ENCODE data around the gene PROS1. TPM values are rescaled to one million over a fixed set of nuclear protein-coding genes. Genes with fewer than 3 reads are reported as not detected.
"Not testable (repeated sequence)": the region's sequence is repeated elsewhere in the genome, so short reads cannot be mapped to it uniquely, and the experiment has no call there.

The PROS1 gene
- total RNA-seq, 1 experiment from 2014 or later = 75.9 TPM

DNA sequence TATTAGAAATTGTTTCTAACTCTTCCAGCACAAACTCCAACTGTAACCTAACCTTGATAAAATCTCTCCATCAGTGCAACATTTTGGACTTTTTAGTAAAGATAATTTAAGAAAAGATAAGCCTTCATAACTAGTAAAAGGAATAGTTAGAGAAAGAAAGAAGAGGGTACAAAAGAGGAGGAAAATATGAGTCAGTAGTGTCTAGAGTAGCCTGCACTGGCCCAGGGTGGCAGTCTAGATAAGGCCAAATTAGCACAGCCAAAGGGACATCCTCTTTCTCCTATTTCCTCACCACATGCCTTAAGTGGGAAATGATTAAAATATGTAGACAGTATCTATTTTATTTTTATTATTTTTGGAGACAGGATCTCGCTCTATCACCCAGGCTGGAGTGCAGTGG, 3.7 kb downstream of the PROS1 start:
- DNase-seq (ENCODE audit: low read depth) = no peak

DNA sequence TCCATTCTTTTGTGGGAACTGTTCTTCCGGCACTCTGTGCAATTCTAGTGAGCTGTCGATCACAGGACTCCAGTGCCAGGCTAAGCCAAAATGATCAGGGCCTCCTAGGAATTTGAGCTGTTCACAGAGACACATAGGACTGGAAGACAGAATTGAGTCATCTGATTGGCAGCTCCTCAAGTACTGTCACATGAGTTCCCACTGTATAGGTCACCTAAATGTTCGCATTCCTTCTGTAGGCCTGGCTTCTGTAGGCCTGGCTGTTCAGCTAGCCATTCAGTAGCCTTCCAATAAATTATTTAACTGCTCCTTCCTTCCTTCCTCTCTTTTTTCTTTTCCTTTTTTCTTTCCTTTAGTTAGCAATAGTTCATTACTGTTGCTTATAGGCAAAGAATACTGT, 4.3 kb downstream of the PROS1 start:
- DNase-seq (ENCODE audit: low read depth) = peak; percentile 86

DNA sequence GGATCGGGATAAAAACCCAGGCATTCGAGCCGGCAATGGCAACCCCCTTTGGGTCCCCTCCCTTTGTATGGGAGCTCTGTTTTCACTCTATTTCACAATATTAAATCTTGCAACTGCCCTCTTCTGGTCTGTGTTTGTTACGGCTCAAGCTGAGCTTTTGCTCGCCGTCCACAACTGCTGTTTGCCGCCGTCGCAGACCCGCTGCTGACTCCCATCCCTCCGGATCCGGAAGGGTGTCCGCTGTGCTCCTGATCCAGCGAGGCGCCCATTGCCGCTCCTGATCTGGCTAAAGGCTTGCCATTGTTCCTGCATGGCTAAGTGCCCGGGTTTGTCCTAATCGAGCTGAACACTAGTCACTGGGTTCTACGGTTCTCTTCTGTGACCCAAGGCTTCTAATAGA, 8.6 kb downstream of the PROS1 start:
- DNase-seq (ENCODE audit: low read depth) = not testable (repeated sequence)

DNA sequence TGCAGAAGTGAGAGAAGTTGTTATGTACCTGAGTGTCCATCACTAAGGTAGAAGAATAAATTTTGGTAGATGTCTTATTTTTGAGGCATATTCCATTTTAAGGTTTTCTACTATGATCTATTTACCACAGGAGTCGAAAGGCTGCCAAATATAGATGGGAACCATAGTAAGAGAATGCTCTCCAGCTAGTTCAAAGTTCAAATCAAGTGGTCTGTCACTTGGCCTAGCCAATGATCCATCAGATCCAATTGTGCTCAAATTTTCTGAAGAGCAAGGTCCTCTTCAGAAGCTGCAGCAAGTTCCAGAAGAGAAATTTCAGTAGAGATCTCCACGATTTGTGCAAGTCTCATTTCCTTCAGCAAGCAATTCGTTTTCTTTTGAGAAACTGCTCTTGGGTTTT, 10.9 kb downstream of the PROS1 start:
- DNase-seq (ENCODE audit: low read depth) = no peak

DNA sequence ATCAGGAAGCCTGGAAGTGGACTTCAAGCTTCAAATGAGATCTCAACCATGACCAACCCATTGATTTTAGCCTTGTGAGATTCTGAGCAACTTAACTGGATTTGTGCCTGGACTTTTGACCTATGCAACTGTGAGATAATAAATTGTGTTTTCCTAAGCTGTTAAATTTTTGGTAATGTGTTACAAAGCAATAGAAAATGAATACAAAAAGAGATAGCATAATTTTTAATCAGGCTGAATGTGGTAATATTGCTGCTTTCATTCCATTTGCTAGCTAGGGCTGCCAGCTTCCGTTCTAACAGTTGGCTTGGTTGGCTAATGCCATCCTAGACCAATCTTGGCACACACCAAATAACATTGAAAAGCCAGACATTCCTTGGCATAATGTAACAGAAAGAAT, 12.2 kb downstream of the PROS1 start:
- peak; percentile 9 for DNase-seq (ENCODE audit: low read depth)

DNA sequence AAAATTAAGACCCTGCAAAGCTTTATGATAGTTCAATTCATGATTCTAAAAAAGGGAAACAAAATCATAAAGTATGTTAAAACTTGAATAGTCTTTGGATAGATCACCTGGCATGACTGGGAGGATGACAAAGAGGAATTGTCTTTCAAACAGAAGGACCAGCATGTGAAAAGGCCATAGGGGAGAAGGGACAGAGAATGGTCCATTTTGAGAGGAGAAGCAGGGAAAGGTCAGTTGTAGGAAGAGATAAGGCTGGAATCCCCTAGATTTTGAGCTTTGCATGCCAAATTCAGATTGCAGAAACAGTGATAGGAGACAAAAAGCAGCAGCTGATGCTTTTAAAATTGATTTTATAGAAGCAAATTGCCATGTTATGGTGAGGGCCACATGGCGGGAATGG, 12.7 kb downstream of the PROS1 start:
- no peak for DNase-seq (ENCODE audit: low read depth)

DNA sequence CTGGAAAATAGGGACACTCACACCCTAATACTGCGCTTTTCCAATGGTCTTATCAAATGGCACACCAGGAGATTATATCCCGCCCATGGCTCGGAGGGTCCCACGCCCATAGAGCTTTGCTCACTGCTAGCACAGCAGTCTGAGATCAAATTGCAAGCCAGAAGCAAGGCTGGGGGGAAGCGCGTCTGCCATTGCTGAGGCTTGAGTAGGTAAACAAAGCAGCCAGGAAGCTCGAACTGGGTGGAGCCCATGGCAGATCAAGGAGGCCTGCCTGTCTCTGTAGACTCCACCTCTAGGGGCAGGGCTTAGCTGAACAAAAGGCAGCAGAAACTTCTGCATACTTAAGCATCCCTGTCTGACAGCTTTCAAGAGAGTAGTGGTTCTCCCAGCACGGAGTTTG, 23.7 kb downstream of the PROS1 start:
- not testable (repeated sequence) for DNase-seq (ENCODE audit: low read depth)

DNA sequence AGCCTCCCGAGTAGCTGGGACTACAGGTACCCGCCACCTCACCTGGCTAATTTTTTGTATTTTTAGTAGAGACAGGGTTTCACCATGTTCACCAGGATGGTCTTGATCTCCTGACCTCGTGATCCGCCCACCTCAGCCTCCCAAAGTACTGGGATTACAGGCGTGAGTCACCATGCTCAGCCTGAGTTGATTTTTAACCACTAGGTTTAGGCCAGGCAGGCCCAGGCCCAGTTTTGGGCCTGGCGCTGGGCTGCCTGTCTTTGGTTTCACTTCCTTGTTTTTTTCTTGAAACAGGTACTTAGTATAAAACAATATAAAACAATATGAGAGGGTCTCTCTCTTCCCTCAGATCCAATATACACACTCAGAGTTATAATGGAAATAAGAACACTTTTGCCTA, 36.2 kb downstream of the PROS1 start:
- not testable (repeated sequence) for DNase-seq (ENCODE audit: low read depth)

DNA sequence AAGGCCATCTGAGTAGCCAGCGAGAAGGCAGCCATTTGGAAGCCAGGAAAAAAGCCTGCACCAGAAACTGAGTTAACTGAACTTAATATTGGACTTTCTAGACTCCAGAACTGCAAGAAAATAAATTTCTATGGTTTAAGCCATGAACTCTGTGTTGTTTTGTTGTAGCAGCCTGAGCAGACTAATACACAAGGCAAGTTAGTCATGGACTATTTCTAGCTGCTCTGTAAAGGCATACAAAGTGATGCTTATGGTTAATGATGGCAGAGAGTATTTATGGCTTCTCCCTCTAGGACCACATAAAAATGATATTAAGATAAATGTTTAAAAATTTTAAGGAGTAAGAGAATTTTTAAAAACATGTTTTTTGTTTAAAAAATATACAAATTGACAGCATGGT, 37.1 kb downstream of the PROS1 start:
- no peak for DNase-seq (ENCODE audit: low read depth)

DNA sequence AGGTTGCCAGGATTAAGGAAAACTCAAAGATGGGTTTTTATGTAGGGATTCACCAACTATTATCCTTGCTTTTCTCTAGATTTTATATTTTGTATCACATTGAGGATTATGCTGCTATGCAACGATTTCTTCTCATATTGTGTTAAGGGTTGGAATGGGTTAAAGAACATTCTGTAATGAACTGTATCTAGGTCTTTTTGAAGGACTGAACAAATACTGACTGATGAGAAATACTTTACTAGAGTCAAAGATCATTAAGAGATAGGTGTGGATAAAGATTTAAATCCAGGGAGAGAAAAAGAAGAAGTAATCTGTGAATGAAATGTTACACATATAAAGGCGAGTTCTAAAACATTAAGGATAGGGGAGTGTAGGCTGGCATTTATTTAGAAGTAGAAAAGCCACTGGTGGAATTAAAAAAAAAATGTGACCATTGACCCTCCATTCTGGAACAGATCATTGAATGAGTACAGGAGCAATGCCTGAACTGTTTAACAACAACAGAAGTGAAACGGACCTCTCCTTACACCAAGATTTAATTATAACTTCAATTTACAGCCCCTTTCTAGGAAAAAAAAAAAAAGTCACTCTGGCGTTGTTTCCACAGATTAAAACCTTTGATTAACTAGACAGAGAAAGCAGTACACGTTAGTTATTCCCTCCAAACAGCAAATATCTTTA, 39.2 kb downstream of the PROS1 start:
- no peak for DNase-seq (ENCODE audit: low read depth)

DNA sequence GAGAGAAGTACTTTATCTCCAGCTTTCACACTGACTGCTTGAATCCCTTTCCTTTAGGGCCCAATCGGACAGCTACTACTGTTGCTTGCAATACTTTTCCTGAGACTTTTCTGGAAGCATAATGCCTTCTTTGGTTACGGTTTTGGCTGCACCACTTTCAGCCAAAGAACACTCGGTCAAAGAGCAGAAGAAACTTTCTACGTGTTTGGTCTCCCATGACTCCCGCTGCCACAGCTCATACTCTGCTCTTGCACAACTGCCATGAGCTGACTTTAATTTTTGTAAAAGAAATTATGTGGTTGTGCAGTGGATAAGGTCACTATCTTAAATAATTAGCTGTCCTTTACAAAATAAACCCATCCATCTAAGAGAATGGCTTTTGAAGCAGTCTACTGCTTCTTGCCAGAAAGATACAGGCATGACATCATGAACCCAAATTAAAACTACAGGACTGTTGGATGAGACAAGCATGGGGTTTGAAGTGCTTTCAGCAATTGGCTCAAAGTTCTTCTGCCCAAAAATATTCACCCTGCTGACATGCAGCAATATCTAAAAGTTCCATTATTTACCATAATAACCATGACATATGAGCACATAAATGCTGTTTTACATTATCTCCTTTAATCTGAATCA, 42.0 kb downstream of the PROS1 start:
- DNase-seq (ENCODE audit: low read depth) = no peak

DNA sequence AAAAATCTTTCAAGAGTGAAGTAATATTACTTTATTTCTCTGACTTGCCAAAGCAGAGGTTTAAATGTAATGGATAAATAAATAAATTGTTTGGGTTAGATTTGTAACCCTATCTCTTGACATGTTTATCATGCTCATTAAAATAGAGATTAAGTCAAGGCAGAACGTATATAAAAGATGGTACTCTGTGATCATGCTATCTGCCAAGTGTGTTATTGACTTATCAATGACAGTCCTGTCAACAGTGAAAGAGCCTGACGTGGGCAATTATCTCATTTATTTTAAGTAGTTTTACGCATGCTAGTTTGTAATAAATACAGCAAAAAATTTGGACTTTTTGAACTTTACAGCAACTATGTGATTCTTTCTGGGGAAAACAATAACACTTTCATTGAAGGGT, 43.7 kb downstream of the PROS1 start:
- no peak for DNase-seq (ENCODE audit: low read depth)

DNA sequence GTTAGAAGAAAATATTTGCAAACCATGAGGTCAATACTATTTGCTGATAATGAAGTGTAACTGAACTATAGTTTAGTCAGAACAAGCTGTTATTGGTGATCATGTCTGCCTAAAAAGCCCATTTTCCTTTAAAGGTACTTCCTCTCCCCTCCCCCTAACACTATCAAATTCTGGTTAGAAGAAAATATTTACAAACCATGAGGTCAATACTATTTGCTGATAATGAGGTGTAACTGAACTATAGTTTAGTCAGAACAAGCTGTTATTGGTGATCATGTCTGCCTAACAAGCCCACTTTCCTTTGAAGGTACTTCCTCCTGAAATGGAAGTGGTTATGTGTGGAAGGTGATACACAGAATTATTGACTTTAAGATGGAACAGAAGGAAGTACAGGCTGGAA, 46.9 kb downstream of the PROS1 start:
- no peak for DNase-seq (ENCODE audit: low read depth)

DNA sequence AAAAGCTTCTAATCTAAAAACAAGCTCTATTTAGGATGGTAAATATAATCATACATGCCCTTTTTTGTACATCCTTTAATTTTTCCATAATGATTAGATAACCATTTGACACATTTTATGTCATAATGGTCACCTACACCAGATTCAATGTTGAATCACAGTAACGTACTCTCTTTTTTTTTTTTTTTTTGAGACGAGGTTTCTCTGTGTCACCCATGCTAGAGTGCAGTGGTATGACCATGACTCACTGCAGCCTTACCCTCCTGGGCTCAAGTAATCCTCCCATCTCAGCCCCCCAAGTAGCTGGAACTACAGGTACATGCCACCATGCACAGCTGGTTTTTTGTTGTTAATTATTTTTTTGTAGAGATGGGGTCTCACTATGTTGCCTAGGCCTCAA, 49.2 kb downstream of the PROS1 start:
- peak; percentile 4 for DNase-seq (ENCODE audit: low read depth)

DNA sequence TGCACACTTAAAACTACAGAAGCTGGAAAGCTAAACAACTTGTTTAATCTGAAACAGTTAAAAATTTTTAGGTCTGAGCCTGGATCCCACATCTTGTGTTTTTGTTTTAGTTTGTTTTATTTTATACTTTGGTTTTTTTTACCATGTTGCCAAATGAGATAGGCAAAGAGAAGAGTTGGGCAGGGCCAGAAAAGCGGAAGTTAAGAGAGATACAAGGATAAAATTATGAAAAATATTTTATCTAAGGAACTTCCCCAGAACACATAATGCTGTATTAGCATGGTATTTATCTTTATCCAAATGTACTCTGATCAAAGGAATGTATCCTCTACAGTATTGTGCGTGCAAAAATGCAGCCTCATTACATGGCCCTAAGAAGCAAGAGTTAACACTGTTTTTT, 50.7 kb downstream of the PROS1 start:
- no peak for DNase-seq (ENCODE audit: low read depth)

DNA sequence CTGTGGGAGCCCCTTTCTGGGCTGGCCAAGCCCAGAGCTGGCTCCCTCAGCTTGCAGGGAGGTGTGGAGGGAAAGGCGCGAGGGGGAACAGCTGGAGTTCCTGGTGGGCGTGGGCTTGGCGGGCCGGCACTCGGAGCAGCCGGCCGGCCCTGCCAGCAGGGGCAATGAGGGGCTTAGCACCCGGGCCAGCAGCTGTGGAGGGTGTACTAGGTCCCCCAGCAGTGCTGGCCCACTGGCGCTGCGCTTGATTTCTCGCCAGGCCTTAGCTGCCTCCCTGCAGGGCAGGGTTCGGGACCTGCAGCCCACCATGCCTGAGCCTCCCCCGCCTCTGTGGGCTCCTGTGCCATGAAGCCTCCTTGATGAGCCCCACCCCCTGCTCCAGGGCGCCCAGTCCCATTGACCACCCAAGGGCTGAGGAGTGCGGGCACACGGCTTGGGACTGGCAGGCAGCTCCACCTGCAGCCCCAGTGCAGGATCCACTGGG, 56.1 kb downstream of the PROS1 start:
- DNase-seq (ENCODE audit: low read depth) = not testable (repeated sequence)

DNA sequence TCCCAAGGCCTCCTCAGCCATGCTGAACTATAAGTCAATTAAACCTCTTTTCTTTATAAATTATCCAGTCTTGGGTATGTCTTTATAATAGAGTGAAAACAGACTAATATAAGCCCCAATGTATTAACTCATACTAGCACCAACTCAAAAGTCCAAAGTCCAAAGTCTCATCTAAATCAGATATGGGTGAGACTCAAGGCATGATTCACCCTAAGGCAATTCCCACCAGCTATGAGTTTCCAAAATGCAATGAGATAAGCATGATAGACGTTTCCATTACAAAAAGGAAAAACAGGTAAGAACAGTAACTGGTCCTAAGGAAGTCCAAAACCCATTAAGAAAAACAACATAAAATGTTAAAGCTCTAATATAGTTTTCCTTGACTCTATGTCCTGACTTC, 60.1 kb downstream of the PROS1 start:
- DNase-seq (ENCODE audit: low read depth) = not testable (repeated sequence)

DNA sequence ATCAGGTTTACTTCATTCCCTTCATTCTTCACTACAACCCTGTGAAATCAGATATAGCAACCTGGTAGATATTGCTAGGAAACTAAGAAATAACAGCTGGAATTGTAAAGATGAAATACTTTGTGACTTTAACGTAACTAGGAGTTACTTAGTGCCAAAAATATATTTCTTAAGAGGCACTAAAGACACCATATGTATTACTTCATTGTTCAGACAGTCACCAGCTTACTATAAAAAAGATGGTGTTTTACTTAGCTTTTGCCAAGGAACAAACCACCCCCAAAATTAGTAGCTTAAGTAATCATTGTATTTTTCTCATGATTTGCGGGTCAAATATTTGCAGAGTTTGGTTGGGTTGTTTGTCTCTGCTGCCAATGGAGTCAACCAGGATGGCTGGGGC, 62.5 kb downstream of the PROS1 start:
- DNase-seq (ENCODE audit: low read depth) = no peak

DNA sequence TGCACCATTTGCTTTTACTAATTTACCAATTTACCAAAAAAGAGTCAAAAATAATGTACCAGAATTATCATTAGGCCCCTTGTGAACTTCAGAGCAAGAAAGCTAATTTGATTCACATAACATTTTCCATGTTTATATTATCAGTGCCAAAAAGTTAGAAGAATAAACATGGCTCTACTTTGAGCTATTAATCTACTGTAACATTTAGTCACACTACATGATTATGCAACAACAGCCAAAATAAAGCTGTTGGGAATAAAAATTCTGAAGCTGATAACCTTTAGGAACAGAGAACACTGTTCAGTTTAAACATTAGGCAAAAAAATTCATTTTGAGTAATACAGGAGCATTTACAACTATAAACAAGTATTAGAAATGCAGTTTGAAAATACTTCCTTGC, 63.6 kb downstream of the PROS1 start:
- DNase-seq (ENCODE audit: low read depth) = peak; percentile 4

DNA sequence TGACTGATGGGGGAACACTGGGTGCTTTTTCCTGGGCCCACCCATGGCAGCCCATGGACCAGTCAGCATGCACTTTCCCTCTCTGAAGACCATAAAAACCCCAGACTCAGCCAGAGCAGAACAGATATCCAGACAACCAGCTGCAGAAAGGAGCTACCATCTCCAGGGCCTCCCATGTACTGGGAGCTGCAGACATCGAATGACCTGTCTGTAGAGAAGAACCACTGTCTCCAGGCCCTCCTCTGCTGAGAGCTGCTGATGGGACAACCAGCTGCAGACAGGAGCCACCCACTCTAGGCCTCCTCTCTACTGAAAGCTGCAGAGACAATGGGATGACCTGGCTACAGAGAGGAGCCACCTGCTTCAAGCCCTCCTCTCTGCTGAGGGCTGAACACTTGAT, 66.6 kb downstream of the PROS1 start:
- peak; percentile 5 for DNase-seq (ENCODE audit: low read depth)

DNA sequence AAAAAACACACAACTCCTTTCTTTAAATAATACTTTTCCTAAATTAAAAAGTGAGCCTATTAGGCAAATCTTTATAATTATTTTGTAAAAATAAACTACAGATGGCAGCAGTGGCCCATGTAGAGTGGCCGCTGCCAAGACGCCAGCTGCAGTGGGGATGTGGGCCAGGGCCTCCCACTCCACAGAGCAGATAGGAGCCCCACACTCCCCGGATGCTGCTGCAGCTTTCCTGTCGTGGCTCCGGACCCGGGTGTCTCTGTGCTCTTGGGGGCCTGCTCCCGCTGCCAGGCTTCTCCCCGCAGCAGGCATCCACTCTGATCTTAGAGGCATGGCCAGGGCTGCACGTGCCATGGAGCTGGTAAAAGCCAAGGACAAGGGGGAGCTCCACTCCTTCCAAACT, 67.5 kb downstream of the PROS1 start:
- DNase-seq (ENCODE audit: low read depth) = no peak

DNA sequence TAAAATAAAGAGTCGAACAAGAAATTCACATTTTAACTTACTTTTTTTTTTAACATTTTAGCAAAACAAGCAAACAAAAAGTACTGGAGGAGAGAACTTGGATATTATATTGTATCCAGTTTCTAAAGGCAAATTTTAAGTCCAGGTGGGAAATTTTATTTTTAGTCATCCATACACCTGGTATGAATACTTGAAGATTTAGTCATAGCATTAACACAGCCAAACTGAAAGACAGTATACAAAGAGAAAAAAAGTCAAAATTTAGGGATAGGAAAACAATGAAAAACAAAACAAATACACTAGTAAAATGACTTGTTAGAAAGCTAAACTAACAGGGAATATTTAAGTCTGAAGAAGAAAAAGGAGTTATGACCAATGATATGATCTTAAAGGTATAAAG, 69.1 kb downstream of the PROS1 start:
- DNase-seq (ENCODE audit: low read depth) = no peak

DNA sequence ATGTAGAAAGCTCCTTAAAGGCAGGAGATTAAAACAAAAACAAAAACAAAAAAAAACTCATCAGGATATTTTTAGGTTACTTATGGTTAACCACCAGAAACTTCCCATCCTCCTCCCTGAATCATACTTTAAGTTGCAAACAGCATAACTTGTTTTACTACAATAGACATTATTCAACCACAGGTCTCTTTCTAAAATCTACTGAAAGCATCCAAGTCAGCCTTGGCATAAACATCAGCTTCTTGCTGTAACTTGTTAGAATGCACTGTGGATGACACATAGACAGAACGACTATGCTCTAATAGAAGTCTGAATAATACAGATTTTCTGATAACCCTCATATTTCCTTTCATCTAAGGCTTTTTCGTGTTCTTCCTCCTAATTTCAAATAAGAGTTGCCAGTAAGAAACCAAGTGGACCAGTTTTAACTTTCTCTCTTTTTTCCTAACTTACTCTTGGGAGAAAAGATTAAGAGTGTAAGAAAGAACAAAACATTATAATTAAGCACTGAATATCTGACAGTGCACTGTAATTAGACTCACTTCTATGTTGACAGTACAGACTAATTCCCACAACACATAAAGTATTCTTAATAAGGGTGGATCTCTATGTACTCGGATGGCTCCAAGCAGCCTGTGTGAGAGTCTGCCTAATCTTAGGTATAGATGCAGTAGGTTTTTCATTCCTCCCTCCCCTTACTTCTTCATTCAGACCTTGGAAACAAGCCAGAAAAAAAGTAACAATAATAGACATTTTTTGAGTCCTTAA, 95.3 kb downstream of the PROS1 start:
- DNase-seq (ENCODE audit: low read depth) = peak; percentile 49
